DND-41 (cell line): Measurements from ENCODE around the gene ATP6AP2.
A peak's percentile ranks its signal among the peaks of the same experiment; 100 is the strongest.

ENCODE experiments used
- ATAC-seq: fragments of 200-7000 bp; cut with Tn5 transposase; 3 replicates; pipeline ENCODE4 v1.9.1; 2021; ENCODE audit warnings: low read depth; ENCODE audit not compliant: insufficient read depth
- DNase-seq: peaks from one replicate; pipeline ENCODE4 v3.0.0-alpha.2; 2020
- H2AFZ ChIP-seq: 2 replicates; pipeline ENCODE4 v1.6.0; 2012; ENCODE audit warnings: low read depth, low read length
- H3K27ac ChIP-seq: 2 replicates; pipeline ENCODE4 v1.5.1; 2012; ENCODE audit warnings: low read length, inconsistent platforms
- H3K27me3 ChIP-seq: fragments of 200-600 bp; sonication (generic); 2 replicates; pipeline ENCODE4 v1.6.0; 2012; ENCODE audit warnings: low read length, mild to moderate bottlenecking, inconsistent platforms; ENCODE audit not compliant: insufficient read depth, poor library complexity
- H3K36me3 ChIP-seq: 2 replicates; pipeline ENCODE4 v1.5.1; 2012; ENCODE audit warnings: low read length, inconsistent platforms; ENCODE audit not compliant: insufficient read depth
- H3K4me1 ChIP-seq: 2 replicates; pipeline ENCODE4 v1.5.1; 2012; ENCODE audit warnings: mild to moderate bottlenecking, low read length; ENCODE audit not compliant: insufficient read depth
- H3K4me2 ChIP-seq: 2 replicates; pipeline ENCODE4 v1.6.0; 2012; ENCODE audit warnings: mild to moderate bottlenecking, moderate library complexity, low read length, inconsistent platforms; ENCODE audit not compliant: insufficient read depth
- H3K4me3 ChIP-seq, 2 experiments: fragments of 200-600 bp in 1 of 2; shearing (Covaris generic) in 1 of 2; 2 replicates each; pipeline ENCODE4 v1.5.1; 2012 to 2016; ENCODE audit warnings: inconsistent platforms in 2 of 2, low read length in 2 of 2, mild to moderate bottlenecking in 2 of 2, low read depth in 1 of 2, moderate library complexity in 1 of 2
- H3K79me2 ChIP-seq: 2 replicates; pipeline ENCODE4 v1.6.0; 2012; ENCODE audit warnings: low read length, inconsistent platforms; ENCODE audit not compliant: insufficient read depth
- H3K9ac ChIP-seq: 2 replicates; pipeline ENCODE4 v1.6.0; 2012; ENCODE audit warnings: low read depth, mild to moderate bottlenecking, inconsistent platforms, low read length, moderate library complexity
- H3K9me3 ChIP-seq: 2 replicates; pipeline ENCODE4 v1.5.1; 2012; ENCODE audit warnings: low read length, moderate library complexity, mild to moderate bottlenecking, inconsistent platforms; ENCODE audit not compliant: insufficient read depth, severe bottlenecking
- H4K20me1 ChIP-seq: 2 replicates; pipeline ENCODE4 v1.6.0; 2012; ENCODE audit warnings: low read length; ENCODE audit not compliant: insufficient read depth
- EZH2 ChIP-seq: IDR thresholded peaks from 3 replicates; pipeline ENCODE4 v1.6.1; 2012; ENCODE audit warnings: borderline replicate concordance, low read depth, mild to moderate bottlenecking, moderate library complexity, low read length, inconsistent platforms; ENCODE audit not compliant: severe bottlenecking
- TF ChIP-seq, protein P1 (sequence below): IDR thresholded peaks from 2 replicates; pipeline ENCODE4 v1.5.1; 2012; ENCODE audit warnings: borderline replicate concordance, low read length, moderate library complexity, mild to moderate bottlenecking; ENCODE audit not compliant: poor library complexity, severe bottlenecking; ENCODE audit errors: extremely low read depth

The ATP6AP2 gene

DNA sequence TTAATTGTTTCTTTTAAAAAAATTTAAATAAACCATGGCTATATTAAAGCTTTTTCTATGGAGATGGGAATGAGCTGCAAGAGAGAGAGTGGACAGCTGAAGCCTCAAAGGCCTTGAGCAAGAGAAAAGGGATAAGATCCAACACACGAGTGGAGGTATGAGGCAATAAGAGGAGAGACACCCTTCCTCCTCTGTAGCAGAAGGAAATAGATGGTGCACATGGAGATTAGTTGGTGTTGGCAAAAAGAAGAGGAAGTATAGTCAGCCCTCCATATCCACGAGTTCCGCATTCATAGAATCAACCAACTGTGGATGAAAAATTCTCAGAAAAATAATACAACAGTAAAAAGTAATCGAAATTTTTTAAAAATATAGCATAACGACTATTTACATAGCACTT lies 63.4 kb downstream of the ATP6AP2 start:
- H3K27me3 ChIP-seq = no peaks in the 10 kb centered on the region
- no peak overlapping the region for H2AFZ ChIP-seq
- no peak for TF ChIP-seq EZH2
- TF ChIP-seq, protein P1, sequence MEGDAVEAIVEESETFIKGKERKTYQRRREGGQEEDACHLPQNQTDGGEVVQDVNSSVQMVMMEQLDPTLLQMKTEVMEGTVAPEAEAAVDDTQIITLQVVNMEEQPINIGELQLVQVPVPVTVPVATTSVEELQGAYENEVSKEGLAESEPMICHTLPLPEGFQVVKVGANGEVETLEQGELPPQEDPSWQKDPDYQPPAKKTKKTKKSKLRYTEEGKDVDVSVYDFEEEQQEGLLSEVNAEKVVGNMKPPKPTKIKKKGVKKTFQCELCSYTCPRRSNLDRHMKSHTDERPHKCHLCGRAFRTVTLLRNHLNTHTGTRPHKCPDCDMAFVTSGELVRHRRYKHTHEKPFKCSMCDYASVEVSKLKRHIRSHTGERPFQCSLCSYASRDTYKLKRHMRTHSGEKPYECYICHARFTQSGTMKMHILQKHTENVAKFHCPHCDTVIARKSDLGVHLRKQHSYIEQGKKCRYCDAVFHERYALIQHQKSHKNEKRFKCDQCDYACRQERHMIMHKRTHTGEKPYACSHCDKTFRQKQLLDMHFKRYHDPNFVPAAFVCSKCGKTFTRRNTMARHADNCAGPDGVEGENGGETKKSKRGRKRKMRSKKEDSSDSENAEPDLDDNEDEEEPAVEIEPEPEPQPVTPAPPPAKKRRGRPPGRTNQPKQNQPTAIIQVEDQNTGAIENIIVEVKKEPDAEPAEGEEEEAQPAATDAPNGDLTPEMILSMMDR = no peak
- H3K4me2 ChIP-seq = peak overlapping the region; percentile 97
- peak overlapping the region; percentile 58 for H3K9ac ChIP-seq
- H3K79me2 ChIP-seq = peaks cover 69% of the 10 kb centered on the region
- H3K27ac ChIP-seq = peak overlapping the region; percentile 99
- peaks cover 7% of the 10 kb centered on the region for H4K20me1 ChIP-seq
- H3K36me3 ChIP-seq = peaks cover 16% of the 10 kb centered on the region
- no peaks in the 10 kb centered on the region for H3K9me3 ChIP-seq
- ATAC-seq (no peak), DNase-seq (no peak)
- peak overlapping the region; percentile 26 to 81; a peak in 3 of 4 replicates for H3K4me3 ChIP-seq
- H3K4me1 ChIP-seq = peaks cover 29% of the 10 kb centered on the region

DNA sequence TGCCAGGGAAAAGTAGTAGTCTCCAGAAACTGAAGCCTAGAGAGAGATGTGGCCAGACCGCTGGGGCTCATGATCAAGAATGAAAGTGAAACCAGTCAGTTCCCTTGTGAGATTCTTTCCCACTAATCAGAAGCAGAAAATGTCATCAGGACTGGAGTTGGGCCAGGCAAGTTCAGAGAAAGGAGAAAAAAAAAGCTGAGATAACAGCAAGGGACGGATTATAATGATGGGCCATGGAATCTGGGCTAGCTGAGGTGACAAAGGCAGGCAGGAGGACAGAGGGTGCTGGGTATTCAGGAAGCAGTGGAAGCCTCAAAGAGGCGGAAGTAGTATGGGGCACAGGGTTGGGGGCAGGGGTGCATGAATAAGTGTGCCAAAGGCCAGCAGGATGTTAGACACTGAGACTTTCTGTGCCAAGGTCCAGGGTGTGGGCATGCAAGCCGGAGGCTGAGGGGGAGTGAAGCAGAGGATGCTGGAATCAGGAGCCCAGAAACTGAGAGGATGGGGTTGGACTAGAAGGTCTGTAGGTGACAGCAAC lies 64.1 kb downstream of the ATP6AP2 start:
- Histone ChIP-seq H3K27me3 (no peaks in the 10 kb centered on the region), H3K4me1 (peaks cover 29% of the 10 kb centered on the region), H3K4me3 (peak overlapping the region; percentile 26 to 81), H3K9me3 (no peaks in the 10 kb centered on the region), H3K36me3 (peaks cover 11% of the 10 kb centered on the region), H3K4me2 (peak overlapping the region; percentile 97), H2AFZ (peak overlapping the region; percentile 81), H4K20me1 (peaks cover 7% of the 10 kb centered on the region), H3K79me2 (peaks cover 65% of the 10 kb centered on the region), H3K27ac (peak overlapping the region; percentile 99), H3K9ac (peak overlapping the region; percentile 58)
- ATAC-seq (peak; percentile 73), DNase-seq (peak; percentile 63)
- TF ChIP-seq, protein P1 = no peak
- TF ChIP-seq EZH2 = no peak

DNA sequence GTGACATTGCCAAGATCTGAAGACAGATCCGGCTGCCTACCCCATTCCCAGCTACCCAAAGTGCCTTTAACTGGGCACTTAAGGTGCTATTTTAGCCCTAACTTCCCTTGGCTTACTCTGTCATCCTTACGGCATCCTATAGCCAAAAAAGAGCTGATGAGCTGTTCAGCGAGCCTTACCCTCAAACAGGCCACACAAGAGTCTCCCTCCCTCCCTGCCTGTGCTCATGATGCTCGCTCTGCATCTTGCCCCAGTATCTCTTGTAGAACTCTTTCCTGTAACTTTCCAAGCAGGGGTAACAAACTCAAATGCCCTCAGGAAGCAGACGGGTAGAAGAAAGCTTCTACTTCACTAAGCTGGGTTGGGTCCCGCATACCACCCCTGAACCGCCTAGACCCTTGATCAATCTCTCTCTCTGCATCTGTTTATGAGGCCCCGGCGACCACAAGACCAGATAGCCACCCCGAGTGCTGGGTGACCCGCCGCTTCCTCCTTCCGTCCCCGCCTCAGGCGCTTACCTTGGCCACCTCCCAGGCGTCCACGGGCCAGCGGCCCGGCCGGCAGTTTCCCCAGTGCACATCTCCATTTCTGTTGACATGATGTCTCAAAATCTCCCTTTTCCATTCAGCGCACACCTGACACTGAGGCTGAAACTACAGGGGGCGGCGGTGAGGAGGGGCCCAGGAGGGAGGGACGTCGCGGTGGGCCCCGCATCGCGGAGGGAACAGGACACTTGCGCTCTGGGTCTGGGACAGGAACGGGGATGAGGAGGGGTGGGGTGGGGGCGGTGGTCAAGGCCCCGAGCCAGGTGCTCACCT lies 65.9 kb downstream of the ATP6AP2 start:
- H3K4me3 ChIP-seq = peak overlapping the region; percentile 62 to 85; a peak in 3 of 4 replicates
- ATAC-seq = peak; percentile 31
- peaks cover 12% of the 10 kb centered on the region for H3K36me3 ChIP-seq
- TF ChIP-seq, protein P1 = peak; percentile 9
- no peak for TF ChIP-seq EZH2
- H3K27me3 ChIP-seq = no peaks in the 10 kb centered on the region
- peak overlapping the region; percentile 71; the same call in 1 of the 2 replicates for H2AFZ ChIP-seq
- DNase-seq = peak; percentile 29
- peaks cover 53% of the 10 kb centered on the region for H3K79me2 ChIP-seq
- H3K27ac ChIP-seq = peak overlapping the region; percentile 53
- peaks cover 29% of the 10 kb centered on the region for H3K4me1 ChIP-seq
- H3K9me3 ChIP-seq = no peaks in the 10 kb centered on the region
- peak overlapping the region; percentile 69 for H3K9ac ChIP-seq
- peaks cover 7% of the 10 kb centered on the region for H4K20me1 ChIP-seq
- peak overlapping the region; percentile 90 for H3K4me2 ChIP-seq
